SKM-1 (cell line): ENCODE data around the gene CNKSR2.

Experiments used
- DNase-seq: peaks from one replicate; lab custom pipeline; 2025; ENCODE audit not compliant: unreplicated experiment; lab: John Stamatoyannopoulos, UW

CNKSR2 gene

GRCh38 chrX:21374163-21374993 lies at the start of gene CNKSR2:
Gene CNKSR2, plus strand, starts transcription at chrX:21374418. Its CDS starts 480 bp downstream, at chrX:21374898.
- peak; percentile 6 for DNase-seq

GRCh38 chrX:21354725-21355124 lies 19.5 kb upstream of the CNKSR2 start:
- DNase-seq: no peak

GRCh38 chrX:21355831-21356230 lies 18.4 kb upstream of the CNKSR2 start:
- no peak for DNase-seq

GRCh38 chrX:21369613-21370012 lies 4.6 kb upstream of the CNKSR2 start:
- DNase-seq: no peak

GRCh38 chrX:21373001-21373400 lies 1.2 kb upstream of the CNKSR2 start:
- DNase-seq: no peak

- no peak for DNase-seq
Observed at GRCh38 chrX:21373637-21374162, 518 bp upstream of the CNKSR2 start.

- no peak for DNase-seq
Observed at GRCh38 chrX:21374994-21375707, 933 bp downstream of the CNKSR2 start.

GRCh38 chrX:21375708-21376009 lies 1.4 kb downstream of the CNKSR2 start:
- no peak for DNase-seq

GRCh38 chrX:21376636-21377035 lies 2.4 kb downstream of the CNKSR2 start:
- no peak for DNase-seq

- no peak for DNase-seq
Observed at GRCh38 chrX:21379991-21380390, 5.8 kb downstream of the CNKSR2 start.

GRCh38 chrX:21382715-21383114 lies 8.5 kb downstream of the CNKSR2 start:
- DNase-seq: no peak

GRCh38 chrX:21383546-21383945 lies 9.3 kb downstream of the CNKSR2 start:
- DNase-seq: no peak

GRCh38 chrX:21384178-21384577 lies 10.0 kb downstream of the CNKSR2 start:
- no peak for DNase-seq

GRCh38 chrX:21394792-21395191 lies 20.6 kb downstream of the CNKSR2 start:
- DNase-seq: no peak

- DNase-seq: no peak
Observed at GRCh38 chrX:21398426-21398825, 24.2 kb downstream of the CNKSR2 start.

GRCh38 chrX:21400408-21401121 lies 26.3 kb downstream of the CNKSR2 start:
- DNase-seq: no peak

- no peak for DNase-seq
Observed at GRCh38 chrX:21408307-21408706, 34.1 kb downstream of the CNKSR2 start.

GRCh38 chrX:21408788-21409187 lies 34.6 kb downstream of the CNKSR2 start:
- DNase-seq: no peak

GRCh38 chrX:21412029-21412428 lies 37.8 kb downstream of the CNKSR2 start:
- no peak for DNase-seq

- no peak for DNase-seq
Observed at GRCh38 chrX:21412883-21413282, 38.7 kb downstream of the CNKSR2 start.

- DNase-seq: no peak
Observed at GRCh38 chrX:21427086-21427485, 52.9 kb downstream of the CNKSR2 start.

GRCh38 chrX:21437036-21437435 lies 62.8 kb downstream of the CNKSR2 start:
- no peak for DNase-seq
